NCI-H345 treated with DMSO at 0.1 percent for 48 hours (cell line): ENCODE data around the gene RGS16.

ENCODE experiments used
- DNase-seq: peaks from one replicate; lab custom pipeline; 2025; ENCODE audit not compliant: unreplicated experiment; lab: John Stamatoyannopoulos, UW

Gene RGS16

DNA sequence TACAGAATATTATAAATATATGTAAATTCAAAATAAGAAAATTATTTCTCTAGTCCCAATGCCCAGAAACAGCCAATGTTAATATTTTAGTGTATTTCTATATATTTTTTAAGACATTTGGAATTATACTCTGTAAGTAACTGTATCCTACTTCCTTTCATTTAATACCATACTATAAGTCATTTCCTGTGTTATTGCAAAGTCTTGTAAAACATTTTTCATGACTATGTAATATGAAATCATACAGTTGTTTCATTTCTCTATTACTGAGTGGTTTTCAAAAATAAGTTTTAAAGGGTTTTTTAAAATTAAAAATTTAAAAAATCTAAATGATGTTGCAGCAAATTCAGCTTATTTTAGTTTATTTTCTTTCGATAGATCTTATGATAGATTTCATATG is 17.1 kb downstream of the RGS16 start:
- no peak for DNase-seq

DNA sequence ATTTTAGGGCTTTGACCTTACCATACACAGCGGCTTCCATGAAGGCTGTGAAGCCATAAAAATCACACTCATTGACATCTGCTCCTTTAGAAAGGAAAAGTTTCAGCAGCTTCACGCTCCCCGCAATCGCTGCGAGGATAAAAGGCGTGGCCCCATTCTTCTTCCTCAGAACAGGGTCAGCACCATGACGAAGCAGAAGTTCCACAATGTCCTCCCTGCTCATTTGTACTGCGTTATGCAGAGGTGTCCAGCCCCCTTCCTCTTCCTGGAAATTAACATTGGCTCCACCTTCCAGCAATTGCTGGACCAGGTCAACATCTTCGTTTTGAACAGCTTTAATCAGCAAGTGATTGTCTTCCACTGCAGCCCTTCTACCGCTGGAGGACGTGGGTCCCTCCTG is 17.8 kb downstream of the RGS16 start:
- DNase-seq: no peak

- no peak for DNase-seq
Observed at GRCh38 chr1:182584746-182585145, 19.4 kb downstream of the RGS16 start.

GRCh38 chr1:182580736-182581135 is 23.5 kb downstream of the RGS16 start:
- DNase-seq: no peak

GRCh38 chr1:182575540-182576149 is 28.5 kb downstream of the RGS16 start:
- DNase-seq: no peak

DNA sequence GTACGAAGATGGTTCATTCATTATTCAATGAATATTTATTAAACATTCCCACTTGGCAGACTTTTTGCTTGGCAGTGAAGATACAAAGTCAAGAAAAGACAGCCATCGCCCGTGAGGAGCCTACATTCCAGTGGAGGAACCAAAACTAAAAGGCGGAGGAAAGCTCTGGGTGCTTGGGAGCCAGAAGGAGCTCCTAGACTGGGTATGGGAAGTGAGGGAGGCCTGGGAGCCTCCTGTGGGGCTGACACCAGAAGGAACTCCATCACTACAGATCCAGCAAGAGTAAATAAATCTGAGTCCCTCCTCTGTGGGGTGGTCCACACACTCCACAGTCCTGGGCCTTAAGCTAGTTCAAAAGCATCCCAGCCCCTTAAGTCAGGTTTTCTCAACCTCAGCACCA is 30.0 kb downstream of the RGS16 start:
- no peak for DNase-seq

- DNase-seq: no peak
Observed at GRCh38 chr1:182570611-182570970, 33.6 kb downstream of the RGS16 start.

DNA sequence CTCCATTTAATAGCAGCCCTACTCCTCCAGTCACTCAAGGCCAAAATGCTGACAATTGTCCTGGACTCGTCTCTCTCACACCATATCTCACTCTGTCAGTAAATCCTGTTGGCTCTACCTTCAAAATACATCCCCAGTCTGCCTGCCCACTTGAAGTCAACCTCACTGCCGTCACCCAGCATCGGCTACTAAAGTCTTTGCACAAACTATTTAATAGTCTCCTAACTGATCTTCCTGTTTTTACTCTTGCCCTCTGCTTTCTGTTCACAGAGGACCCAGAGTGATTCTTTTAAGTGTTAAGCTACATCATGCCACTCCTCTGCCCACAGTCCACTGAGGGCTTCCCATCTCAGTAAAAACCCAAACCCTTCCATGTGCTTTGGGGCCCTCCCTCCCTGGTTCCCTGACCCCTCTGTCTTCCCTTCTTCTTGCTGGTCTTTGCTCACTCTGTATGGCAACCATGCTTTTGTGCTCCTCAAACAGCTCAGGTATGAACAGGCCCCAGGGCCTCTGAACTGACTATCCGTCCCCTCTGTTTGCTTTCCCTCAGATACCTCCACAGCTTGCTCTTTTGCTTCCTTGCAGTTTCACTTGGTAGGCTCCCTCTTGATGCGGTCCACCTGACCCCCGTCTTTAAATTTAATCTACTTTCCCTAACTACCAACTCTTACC is 34.1 kb downstream of the RGS16 start:
- no peak for DNase-seq

DNA sequence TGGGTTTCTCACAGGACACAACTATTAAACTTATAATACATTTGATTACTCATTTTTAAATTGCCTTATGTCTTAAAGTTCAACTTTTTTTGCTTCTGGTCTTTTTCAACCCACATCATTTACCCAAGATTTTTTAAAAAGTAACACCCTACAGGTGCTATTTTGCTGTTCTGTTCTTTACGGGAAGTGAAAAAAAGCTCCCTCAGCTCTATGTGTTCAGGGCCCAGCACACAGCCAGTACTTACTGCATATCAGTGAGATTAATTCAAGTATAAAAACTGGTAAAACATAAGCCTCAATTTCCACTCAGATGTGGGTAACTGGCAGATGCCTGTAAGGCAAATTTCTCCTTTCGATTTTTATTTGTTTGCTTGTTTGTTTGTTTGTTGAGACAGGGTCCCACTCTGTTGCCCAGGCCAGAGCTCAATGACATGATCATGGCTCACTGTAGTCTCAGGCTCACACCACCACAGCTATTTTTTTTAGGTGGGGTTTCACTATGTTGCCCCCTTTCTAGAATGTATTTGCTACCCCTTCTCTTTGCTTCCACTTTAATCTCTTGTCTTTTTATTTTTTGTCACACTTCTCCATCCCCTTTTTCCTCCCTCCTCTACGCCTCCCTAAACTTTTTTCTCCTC is 35.4 kb downstream of the RGS16 start:
- no peak for DNase-seq

DNA sequence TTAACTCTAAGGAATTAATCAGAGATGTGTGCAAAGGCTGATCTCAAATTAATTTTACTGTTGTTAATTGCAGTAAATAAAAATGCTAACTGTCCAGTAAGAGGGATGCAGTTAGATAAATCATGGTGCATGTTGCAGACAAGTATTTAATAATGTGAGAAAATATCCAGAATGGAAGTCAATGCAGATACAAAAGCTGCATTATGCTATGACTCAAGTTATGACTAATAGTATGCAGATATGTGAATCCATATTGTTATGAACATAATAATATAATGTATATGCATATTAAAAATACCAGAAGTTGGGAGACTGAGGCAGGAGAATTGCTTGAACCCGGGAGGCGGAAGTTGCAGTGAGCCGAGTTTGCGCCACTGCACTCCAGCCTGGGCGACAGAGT is 36.6 kb downstream of the RGS16 start:
- DNase-seq: no peak

GRCh38 chr1:182565537-182565936 is 38.7 kb downstream of the RGS16 start:
- no peak for DNase-seq

DNA sequence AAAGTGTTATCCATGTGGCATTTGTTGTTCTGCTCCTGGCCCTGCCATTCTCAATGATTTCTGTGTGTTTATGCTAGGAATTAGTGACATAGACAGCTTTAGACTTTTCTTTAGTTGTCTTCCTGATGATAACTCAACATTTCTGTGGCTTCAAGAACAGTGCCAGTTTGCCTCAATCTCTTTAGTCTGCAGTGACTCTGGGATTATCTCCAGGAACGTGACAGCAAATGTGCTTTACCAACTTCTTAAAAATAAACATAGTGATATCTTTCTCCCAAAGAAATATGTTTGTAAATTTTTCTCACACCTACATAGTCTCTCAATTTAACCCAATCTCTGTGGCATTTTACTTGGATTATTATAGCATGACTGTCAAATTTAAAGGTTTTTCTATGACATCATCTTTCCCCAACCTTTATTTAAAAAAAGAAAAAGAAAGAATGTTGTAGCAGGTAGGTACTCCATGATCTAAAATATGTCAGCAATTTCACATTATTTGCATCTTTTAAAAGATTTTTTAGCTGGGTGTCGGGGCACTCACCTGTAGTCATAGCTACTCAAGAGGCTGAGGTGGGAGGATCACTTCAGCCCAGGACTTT is 39.7 kb downstream of the RGS16 start:
- DNase-seq: no peak

DNA sequence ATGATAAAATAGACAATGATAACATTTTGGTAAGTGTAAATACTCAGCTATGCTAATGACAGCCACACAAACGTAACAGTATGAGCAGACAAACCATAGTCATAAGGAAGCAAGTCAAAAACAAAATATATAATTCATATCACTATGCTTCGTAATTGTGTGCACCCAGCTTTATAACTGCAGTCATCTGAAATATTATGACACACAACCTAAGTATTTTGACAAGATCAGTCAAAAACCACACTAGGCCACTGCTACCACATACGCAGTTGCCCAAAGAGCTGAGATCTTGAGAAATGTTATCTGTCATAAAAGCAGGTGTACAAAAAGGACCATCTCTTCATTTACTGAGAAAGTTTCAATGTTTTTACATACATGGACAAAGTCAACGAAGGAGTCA is 41.1 kb downstream of the RGS16 start:
- DNase-seq: no peak

GRCh38 chr1:182561456-182561855 is 42.7 kb downstream of the RGS16 start:
- DNase-seq: no peak

GRCh38 chr1:182560392-182560984 is 43.7 kb downstream of the RGS16 start:
- DNase-seq: no peak

DNA sequence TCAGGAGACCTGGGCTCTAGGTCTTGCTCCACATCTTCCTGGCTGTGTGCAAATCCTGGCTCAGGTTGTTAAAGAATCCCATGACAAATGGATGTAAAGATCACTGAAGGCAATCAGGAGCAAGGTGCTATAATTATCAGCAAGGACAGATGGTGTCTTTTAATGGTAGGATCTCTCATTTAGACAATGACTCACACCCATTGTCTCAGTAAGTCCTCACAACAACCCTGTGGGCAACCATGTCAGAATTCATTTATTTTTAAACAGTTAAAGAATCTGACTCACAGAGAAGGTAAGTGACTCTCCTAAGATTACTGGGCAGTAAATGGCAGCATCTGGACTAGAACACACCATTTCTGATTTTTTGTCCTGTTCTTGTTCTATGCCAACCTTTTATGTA is 47.9 kb downstream of the RGS16 start:
- DNase-seq: no peak

- no peak for DNase-seq
Observed at GRCh38 chr1:182555493-182555892, 48.7 kb downstream of the RGS16 start.

DNA sequence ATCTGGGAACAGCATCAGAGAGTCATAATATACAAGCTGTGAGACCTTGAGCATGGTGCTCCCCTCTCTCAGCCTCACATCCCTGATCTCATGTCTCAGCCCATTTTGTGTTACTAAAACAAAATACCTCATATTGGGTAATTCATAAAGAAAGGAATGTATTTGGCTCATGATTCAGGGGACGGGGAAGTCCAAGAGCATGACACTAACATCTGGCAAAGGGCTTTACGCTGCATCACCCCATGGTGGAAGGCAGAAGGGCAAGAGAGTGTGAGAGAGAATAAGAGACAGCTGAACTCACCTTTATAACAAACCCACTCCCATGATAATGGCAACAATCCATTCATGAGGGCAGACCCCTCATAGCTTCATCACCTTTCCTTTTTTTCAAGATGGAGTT is 51.7 kb downstream of the RGS16 start:
- DNase-seq: no peak

GRCh38 chr1:182549811-182550210 is 54.4 kb downstream of the RGS16 start:
- no peak for DNase-seq

DNA sequence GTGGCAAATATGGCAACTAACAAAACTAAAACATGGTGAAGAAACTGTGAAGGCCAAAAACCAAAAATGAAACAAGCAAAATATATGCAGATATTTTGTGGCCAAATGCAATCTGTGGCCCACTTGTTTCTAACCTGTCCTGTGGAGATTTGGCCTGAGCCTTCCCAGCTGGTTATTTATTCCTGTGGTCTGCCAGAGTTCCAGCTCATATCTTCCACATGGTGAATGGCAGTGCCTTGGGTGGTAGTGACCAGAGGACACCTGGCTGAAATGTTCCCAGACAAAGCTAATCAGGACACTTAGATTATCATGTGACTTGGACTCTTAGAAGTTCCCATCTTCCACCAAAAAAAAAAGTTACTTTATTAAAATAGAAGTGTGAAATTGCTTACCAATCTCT is 54.8 kb downstream of the RGS16 start:
- DNase-seq: no peak
